HG03135 (cell line): ENCODE measurements around the gene GPRC5A.
"Not testable (repeated sequence)": the region's sequence is repeated elsewhere in the genome, so short reads cannot be mapped to it uniquely, and the experiment has no call there.

ENCODE experiments used
- ATAC-seq: cut with Tn5 transposase; IDR thresholded peaks from one replicate; pipeline ENCODE4 v1.9.1; 2021; ENCODE audit warnings: mild to moderate bottlenecking, moderate library complexity; ENCODE audit not compliant: unreplicated experiment

GPRC5A gene, protein sequence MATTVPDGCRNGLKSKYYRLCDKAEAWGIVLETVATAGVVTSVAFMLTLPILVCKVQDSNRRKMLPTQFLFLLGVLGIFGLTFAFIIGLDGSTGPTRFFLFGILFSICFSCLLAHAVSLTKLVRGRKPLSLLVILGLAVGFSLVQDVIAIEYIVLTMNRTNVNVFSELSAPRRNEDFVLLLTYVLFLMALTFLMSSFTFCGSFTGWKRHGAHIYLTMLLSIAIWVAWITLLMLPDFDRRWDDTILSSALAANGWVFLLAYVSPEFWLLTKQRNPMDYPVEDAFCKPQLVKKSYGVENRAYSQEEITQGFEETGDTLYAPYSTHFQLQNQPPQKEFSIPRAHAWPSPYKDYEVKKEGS

GRCh38 chr12:12891080-12891880, at the start of gene GPRC5A:
Gene GPRC5A, plus strand, starts transcription at chr12:12891562. Its CDS starts 16,688 bp downstream, at chr12:12908250.
- no peak for ATAC-seq

GRCh38 chr12:12845794-12846243, 45.5 kb upstream of the GPRC5A start:
- no peak for ATAC-seq

GRCh38 chr12:12846780-12847179, 44.6 kb upstream of the GPRC5A start:
- not testable (repeated sequence) for ATAC-seq

GRCh38 chr12:12853435-12853834, 37.9 kb upstream of the GPRC5A start:
- no peak for ATAC-seq

DNA sequence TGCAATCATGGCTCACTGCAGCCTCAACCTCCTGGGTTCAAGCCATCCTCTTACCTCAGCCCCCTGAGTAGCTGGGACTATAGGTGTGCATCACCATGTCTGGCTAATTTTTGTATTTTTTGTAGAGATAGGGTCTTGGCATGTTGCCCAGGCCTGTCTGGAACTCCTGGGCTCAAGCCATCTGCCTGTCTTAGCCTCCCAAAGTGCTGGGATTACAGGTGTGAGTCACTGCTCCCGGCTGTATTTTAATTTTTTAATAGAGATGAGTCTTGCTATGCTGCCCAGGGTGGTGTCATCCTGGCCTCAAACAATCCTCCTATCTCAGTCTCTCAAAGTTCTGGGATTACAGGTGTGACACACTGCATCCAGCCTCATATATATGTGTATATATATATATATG, 31.7 kb upstream of the GPRC5A start:
- ATAC-seq = no peak

- no peak for ATAC-seq
These were observed 27.1 kb upstream of the GPRC5A start for GRCh38 chr12:12864243-12864642.

- no peak for ATAC-seq
These were observed 22.7 kb upstream of the GPRC5A start for GRCh38 chr12:12868477-12869235.

- ATAC-seq = no peak
These were observed 20.9 kb upstream of the GPRC5A start for GRCh38 chr12:12870465-12870864.

GRCh38 chr12:12871587-12872138, 19.7 kb upstream of the GPRC5A start:
- ATAC-seq = no peak

DNA sequence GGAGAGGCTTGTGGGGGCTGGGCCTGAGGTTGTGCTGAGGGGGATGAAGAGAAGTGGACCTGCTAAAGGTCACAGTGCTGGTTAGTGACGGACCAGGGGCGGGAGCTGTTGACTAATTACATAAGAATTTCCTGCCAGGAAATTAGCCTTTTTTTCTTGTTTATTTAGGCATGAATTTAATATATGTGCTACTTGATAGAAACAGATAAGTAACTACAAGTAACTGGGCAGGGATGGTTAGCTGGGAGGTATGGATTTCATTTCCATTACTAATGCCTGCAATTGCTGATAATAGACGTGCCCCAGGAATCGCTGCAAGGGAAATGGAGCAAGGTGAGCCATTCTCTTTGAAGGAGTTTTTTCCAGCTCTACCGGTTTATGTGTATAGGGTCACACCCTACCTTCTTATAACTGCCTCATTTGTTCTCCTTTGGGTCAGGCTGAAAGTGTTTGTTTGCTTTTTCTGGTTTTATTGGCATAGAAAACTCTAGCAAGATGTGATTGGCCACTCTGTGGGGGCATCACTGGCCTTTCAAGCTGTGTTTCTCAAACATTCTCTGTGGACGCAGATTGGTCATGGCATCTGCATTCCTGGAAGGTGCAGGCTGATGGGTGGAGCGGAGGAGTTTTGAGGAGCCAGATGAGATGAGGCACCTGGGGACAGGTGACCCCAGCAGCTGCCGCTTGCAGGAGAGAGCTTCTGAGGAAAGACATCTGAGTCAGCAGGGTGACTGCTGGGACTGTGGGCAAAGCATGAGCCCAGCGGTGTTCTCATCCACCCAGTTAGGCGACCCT, 19.0 kb upstream of the GPRC5A start:
- no peak for ATAC-seq

GRCh38 chr12:12872934-12873275, 18.5 kb upstream of the GPRC5A start:
- no peak for ATAC-seq

DNA sequence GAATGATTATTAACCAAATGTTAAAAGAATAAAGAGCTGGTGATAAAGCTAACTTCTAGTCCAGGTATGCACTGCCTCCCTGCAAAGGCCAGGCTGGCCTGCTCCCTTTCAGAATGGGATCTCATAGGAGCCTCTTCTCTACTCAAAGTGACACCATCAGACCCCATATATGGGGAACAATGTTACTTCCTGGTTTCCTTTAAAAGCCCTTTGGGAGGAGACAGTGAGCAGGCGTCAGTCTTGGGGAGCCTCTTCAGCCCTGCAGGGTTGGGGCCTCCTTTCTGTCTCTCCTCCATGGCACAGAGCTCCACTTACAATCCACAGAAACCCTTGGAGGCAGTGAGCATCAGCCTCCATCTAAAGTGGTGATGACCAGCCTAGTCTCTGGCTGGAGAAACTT, 17.3 kb upstream of the GPRC5A start:
- ATAC-seq = no peak

DNA sequence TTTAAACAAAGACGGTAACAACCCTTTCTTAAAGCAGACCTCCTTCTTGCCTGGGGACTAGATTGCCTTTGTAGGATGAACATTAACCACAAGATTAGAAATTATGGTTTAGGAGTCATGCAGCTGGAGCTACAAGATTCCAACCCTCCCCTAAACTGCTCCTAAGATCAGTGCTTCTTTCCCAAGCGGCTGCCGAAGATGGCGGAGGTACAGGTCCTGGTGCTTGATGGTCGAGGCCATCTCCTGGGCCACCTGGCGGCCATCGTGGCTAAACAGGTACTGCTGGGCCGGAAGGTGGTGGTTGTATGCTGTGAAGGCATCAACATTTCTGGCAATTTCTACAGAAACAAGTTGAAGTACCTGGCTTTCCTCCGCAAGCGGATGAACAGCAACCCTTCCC, 16.1 kb upstream of the GPRC5A start:
- not testable (repeated sequence) for ATAC-seq

DNA sequence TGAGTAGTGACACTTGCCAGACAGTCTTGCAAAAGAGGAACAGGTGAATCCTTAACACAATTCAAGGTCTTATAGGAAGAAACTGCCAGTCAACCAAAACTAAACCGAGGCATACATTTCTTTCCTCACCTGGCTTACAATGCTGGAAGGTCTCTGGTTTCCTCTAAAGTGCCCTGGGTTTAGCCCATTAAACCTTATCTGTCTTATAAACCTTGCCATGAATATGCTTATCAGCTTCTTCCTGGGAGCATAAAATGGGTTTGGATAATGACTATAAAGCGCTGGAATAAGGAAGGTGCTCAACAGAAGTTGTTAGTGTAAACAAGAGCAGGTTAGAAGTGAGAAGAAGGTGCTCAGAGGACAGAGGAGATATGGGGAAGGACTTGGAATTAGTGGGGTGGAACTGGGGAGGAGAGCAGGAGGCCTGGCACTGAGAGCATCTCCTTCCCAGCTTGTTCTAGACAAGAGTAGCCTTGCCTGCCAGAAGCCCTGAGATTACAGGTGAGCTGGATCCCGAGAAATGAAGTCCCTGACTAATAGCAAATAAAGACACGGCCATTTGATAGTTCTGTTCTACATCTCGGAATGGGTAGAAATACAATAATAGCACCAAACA, 14.1 kb upstream of the GPRC5A start:
- no peak for ATAC-seq

DNA sequence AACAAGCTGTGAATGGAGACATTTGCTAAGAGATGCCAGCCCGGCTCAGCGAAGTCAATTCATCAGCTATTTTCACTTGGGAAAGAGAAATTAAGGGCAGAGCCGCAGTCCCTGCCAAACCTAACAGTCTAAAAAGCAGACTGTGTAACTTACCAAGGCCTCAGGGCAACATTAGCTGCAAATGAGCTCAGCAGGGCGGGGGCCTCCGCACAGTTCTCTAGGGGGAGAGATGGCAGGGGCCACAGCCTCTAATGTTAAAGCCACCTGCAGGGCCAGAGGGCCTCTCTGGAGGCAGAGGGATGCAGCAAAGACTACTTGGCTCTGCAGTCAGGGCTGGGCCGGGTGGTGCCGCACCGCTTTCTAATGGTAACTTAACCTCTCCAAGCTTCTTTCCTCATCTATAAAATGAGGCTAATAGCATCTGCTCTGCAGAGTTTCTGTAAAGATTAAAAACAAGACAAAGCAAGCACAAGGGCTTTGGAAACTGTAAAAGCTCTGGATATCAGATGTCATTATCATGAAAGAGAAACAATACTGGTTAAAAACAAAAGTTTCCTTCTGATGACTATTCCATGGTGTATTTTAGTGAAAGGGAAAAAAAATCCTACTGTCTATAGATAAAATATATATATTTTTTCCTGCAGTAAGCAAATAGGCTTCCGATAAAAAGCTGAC, 13.4 kb upstream of the GPRC5A start:
- ATAC-seq = no peak

- ATAC-seq = no peak
These were observed 10.8 kb upstream of the GPRC5A start for GRCh38 chr12:12880537-12880936.

DNA sequence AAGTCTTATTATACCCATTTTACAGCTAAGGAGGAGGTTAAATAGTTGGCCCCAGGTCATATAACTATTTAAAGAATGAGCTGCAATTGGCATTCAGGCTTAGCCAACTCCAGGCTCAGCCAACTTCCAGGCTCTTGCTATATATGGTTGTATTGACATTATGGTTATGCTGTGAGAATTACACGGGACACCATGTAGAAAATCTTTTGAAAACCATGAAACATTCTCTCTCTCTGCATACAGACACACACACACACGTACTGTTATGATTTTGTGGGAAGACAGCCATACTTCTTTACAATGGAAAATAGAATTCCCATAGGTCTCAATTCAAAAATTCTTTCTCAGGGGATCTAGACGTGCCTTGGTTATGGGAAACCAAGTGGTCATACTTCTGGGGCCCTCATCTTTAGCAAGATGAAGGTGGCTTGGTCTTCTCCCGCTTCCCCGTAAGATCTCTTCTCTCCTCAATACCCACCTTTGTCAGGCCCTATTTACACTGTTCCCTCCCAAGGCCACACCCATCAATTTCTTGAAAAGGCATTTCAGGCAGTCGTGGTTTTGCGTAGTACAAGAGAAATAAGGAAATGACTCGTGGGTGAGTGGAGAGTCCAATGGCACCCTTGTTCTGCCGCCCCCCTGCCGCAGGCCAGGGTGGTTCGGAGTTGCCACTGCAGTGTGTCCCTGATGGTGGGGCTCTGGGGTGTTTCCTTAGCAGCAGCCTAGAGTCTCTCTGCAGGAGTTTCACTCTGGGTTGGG, 10.0 kb upstream of the GPRC5A start:
- no peak for ATAC-seq

GRCh38 chr12:12882288-12882687, 9.1 kb upstream of the GPRC5A start:
- no peak for ATAC-seq
